K562 (cell line): Measurements from ENCODE around the gene POLR1A. TPM values are rescaled to one million over a fixed set of nuclear protein-coding genes. Genes with fewer than 3 reads are reported as not detected.

Experiments
- ATAC-seq: fragments of 200-7000 bp; cut with Tn5 transposase; 3 replicates; pipeline ENCODE4 v1.9.1; 2020; ENCODE audit warnings: moderate library complexity
- BruUV-seq: library from RNA; stranded (reverse); fragments of 400-500 nt; replicated peaks from 2 replicates; lab custom pipeline; 2021; lab: Mats Ljungman, UMichigan
- CTCF ChIA-PET: fragments of 300-600 bp; formaldehyde crosslinking; extraction: SDS; loops from one replicate; lab custom pipeline; 2021; ENCODE audit warnings: low intra/inter-chr PET ratio; lab: Yijun Ruan, JAX
- POLR2A ChIA-PET: fragments of 300-600, 350-650 bp; sonication (Branson Sonifier 250); formaldehyde crosslinking; extraction: SDS; loops from one replicate; lab custom pipeline; 2021; ENCODE audit warnings: antibody characterized with exemption, inconsistent platforms; lab: Yijun Ruan, JAX
- DNase-seq, 4 experiments: peaks; one replicate each; pipeline versions ENCODE4 v3.0.0 to v3.0.0-alpha.2; 2011 to 2018; ENCODE audit warnings: low spot score in 3 of 4, mixed read lengths in 3 of 4; ENCODE audit errors: extremely low read depth in 1 of 4
- FAIRE-seq: peaks from 2 replicates; lab custom pipeline; 2011; peaks lifted over from hg19 to GRCh38; lab: Jason Lieb, UNC
- H2AFZ ChIP-seq: 2 replicates; pipeline ENCODE4 v1.6.0; 2011; ENCODE audit warnings: low read depth, low read length, control low read depth, inconsistent platforms
- H3K27ac ChIP-seq: fragments of 200-600 bp; 3 replicates; pipeline ENCODE4 v1.8.0; 2011; ENCODE audit warnings: low read depth, mild to moderate bottlenecking, control low read depth, inconsistent platforms, low read length, moderate library complexity, mixed read lengths; ENCODE audit errors: extremely low read depth
- H3K27me3 ChIP-seq, 2 experiments: fragments of 300-600 bp in 1 of 2; 2 replicates in 1 of 2; 3 replicates in 1 of 2; pipeline versions ENCODE4 v1.6.0 to v1.8.0; 2011; ENCODE audit warnings: inconsistent platforms in 2 of 2, low read length in 2 of 2, mild to moderate bottlenecking in 1 of 2, mixed read lengths in 1 of 2, moderate library complexity in 1 of 2; ENCODE audit not compliant: control insufficient read depth in 2 of 2, insufficient read depth in 2 of 2
- H3K36me3 ChIP-seq: fragments of 300-600 bp; 3 replicates; pipeline ENCODE4 v1.8.0; 2011; ENCODE audit warnings: mild to moderate bottlenecking, low read length, inconsistent platforms; ENCODE audit not compliant: control insufficient read depth, insufficient read depth
- H3K4me1 ChIP-seq, 2 experiments: fragments of 200-600 bp in 1 of 2; replicated peaks in 1 of 2; 2 replicates in 1 of 2; 3 replicates in 1 of 2; pipeline versions ENCODE4 v1.5.1 to v1.8.0; 2011; ENCODE audit warnings: inconsistent platforms in 2 of 2, low read length in 2 of 2, mild to moderate bottlenecking in 1 of 2, mixed read lengths in 1 of 2, moderate library complexity in 1 of 2; ENCODE audit not compliant: control insufficient read depth in 2 of 2, insufficient read depth in 2 of 2
- H3K4me2 ChIP-seq: 2 replicates; pipeline ENCODE4 v1.6.1; 2011; ENCODE audit warnings: low read length, control low read depth, inconsistent platforms, mixed read lengths; ENCODE audit not compliant: insufficient read depth
- H3K4me3 ChIP-seq: fragments of 200-600 bp; sonication (generic), shearing (Covaris generic); 2 replicates; pipeline ENCODE4 v1.5.1; 2016; ENCODE audit warnings: control low read depth, inconsistent platforms
- H3K79me2 ChIP-seq: fragments of 200-600 bp; 3 replicates; pipeline ENCODE4 v1.8.0; 2011; ENCODE audit warnings: low read length, inconsistent platforms; ENCODE audit not compliant: control insufficient read depth, insufficient read depth
- H3K9ac ChIP-seq, 2 experiments: 2 replicates each; pipeline versions ENCODE4 v1.6.0 to v1.6.1; 2011; ENCODE audit warnings: low read depth in 2 of 2, low read length in 2 of 2, control low read depth in 1 of 2, inconsistent platforms in 1 of 2, mild to moderate bottlenecking in 1 of 2, mixed read lengths in 1 of 2; ENCODE audit not compliant: insufficient read depth in 1 of 2
- H3K9me1 ChIP-seq: one replicate; pipeline ENCODE4 v1.6.0; 2011; ENCODE audit warnings: inconsistent platforms, mild to moderate bottlenecking, low read length, moderate library complexity; ENCODE audit not compliant: control insufficient read depth, insufficient read depth
- H3K9me3 ChIP-seq: replicated peaks from 2 replicates; pipeline ENCODE4 v1.5.1; 2011; ENCODE audit warnings: low read depth, low read length, inconsistent platforms; ENCODE audit not compliant: control insufficient read depth, insufficient read depth
- H4K20me1 ChIP-seq: replicated peaks from 2 replicates; pipeline ENCODE4 v1.6.1; 2011; ENCODE audit warnings: low read length, inconsistent platforms, mixed read lengths; ENCODE audit not compliant: control insufficient read depth, insufficient read depth
- CEBPB ChIP-seq: fragments of 450-650 bp; IDR thresholded peaks from 2 replicates; pipeline ENCODE4 v1.6.1; 2016; ENCODE audit warnings: missing genetic modification characterization, missing compliant biosample characterization
- DNMT1 ChIP-seq: fragments of 450-650 bp; IDR thresholded peaks from 2 replicates; pipeline ENCODE4 v1.6.1; 2016; ENCODE audit warnings: antibody characterized with exemption, mild to moderate bottlenecking
- EWSR1 ChIP-seq: fragments of 450-650 bp; IDR thresholded peaks from 2 replicates; pipeline ENCODE4 v1.6.1; 2018; ENCODE audit warnings: borderline replicate concordance, mild to moderate bottlenecking, low read depth, moderate library complexity; ENCODE audit not compliant: partially characterized antibody
- HDAC3 ChIP-seq: fragments of 450-650 bp; IDR thresholded peaks from 2 replicates; pipeline ENCODE4 v1.6.1; 2018; ENCODE audit warnings: borderline replicate concordance, mild to moderate bottlenecking, moderate library complexity; ENCODE audit not compliant: partially characterized antibody
- KAT7 ChIP-seq: sonication (generic); formaldehyde crosslinking; IDR thresholded peaks from 2 replicates; pipeline ENCODE4 v1.8.0; 2022; ENCODE audit warnings: missing genetic modification reagents, mild to moderate bottlenecking, borderline replicate concordance
- MTA3 ChIP-seq: fragments of 450-650 bp; formaldehyde crosslinking; IDR thresholded peaks from 2 replicates; pipeline ENCODE4 v1.6.1; 2017; ENCODE audit warnings: mild to moderate bottlenecking, borderline replicate concordance
- POLR2AphosphoS2 ChIP-seq: IDR thresholded peaks from 2 replicates; pipeline ENCODE4 v1.6.1; 2012; ENCODE audit warnings: low read length, improper control_type of control experiment
- RFX5 ChIP-seq: IDR thresholded peaks from 2 replicates; pipeline ENCODE4 v1.6.1; 2011; ENCODE audit warnings: low read depth, mild to moderate bottlenecking, improper control_type of control experiment, low read length
- SNRNP70 ChIP-seq: fragments of 200-400 bp; formaldehyde crosslinking; optimal IDR thresholded peaks from 2 replicates; pipeline ENCODE3; 2017; ENCODE audit warnings: low read depth, low read length
- WGBS: fragments of 100-300 bp; shearing (Covaris generic); methylation state at CpG from one replicate; pipeline ENCODE4 v1.1.6; 2016; ENCODE audit warnings: low coverage, mixed read lengths; ENCODE audit not compliant: insufficient coverage; ENCODE audit errors: missing lambda C conversion rate; 5-methylcytosine and 5-hydroxymethylcytosine counted together
- in situ Hi-C: fragments of 300-500 bp; cut with MboI; formaldehyde crosslinking; loops from 4 replicates; pipeline ENCODE4 v1.15.0; 2018; ENCODE audit warnings: inconsistent platforms, mixed read lengths
- intact Hi-C: fragments of 100-400 bp; cut with micrococcal nuclease; formaldehyde crosslinking; loops from 2 replicates; pipeline ENCODE4 v1.14.2; 2022
- polyA plus RNA-seq, 8 experiments: library from polyadenylated mRNA; depleted of rRNA in 4 of 8; stranded (reverse) in 5 of 8; unstranded in 3 of 8; fragments of >200 nt; fragmentation: Nextera tagmentation in 2 of 8; fragmentation: Illumina TruSeq in 1 of 8; extraction: Ambion mirVana in 2 of 8; extraction: Trizol in 1 of 8; gene quantifications; 2 replicates each; pipeline versions ENCODE4 v1.2.1 to v1.2.3, GENCODE V29; 2011 to 2014; ENCODE audit warnings: inconsistent platforms in 1 of 8, missing spikeins in 1 of 8
- total RNA-seq, 7 experiments: library from RNA; depleted of rRNA in 6 of 7; stranded (reverse); fragments of >200 nt in 6 of 7; fragmentation: Illumina TruSeq in 2 of 7; extraction: Trizol in 2 of 7; gene quantifications; 2 replicates each; pipeline versions ENCODE4 v1.2.1 to v1.2.3, GENCODE V29; 2011 to 2021; ENCODE audit warnings: low replicate concordance in 1 of 7

Gene POLR1A
- total and polyA plus RNA-seq, 9 of the 15 experiments (the other 6 are each of a cell fraction or from before 2014, with no cell fraction given): 3.0 to 72.1 (median 21.8) TPM

GRCh38 chr2:86143307-86143706 lies 37.6 kb upstream of the POLR1A start:
- Histone ChIP-seq H3K4me2 (no peak overlapping the region), H3K4me3 (no peak overlapping the region), H3K9me1 (no peaks in the 10 kb centered on the region), H3K27ac (no peak overlapping the region), H2AFZ (no peak overlapping the region), H3K9ac (no peak overlapping the region), H3K27me3 (no peaks in the 10 kb centered on the region), H3K4me1 (no peaks in the 10 kb centered on the region), H4K20me1 (no peaks in the 10 kb centered on the region), H3K9me3 (no peaks in the 10 kb centered on the region), H3K36me3 (peaks cover 92% of the 10 kb centered on the region), H3K79me2 (no peaks in the 10 kb centered on the region)
- TF ChIP-seq CEBPB (tag) (peak; percentile 58; the same call in 1 of the 2 replicates), SNRNP70 (no peak), RFX5 (no peak), EWSR1 (no peak), KAT7 (CRISPR knock-in tag) (no peak), MTA3 (no peak), DNMT1 (no peak), HDAC3 (no peak), POLR2AphosphoS2 (peak; percentile 80)
- DNase-seq: no peak
- no peak for FAIRE-seq
- BruUV-seq: no TSS peak
- WGBS: 87% methylated on average over 6 of the region's 6 CpGs
- in situ Hi-C loops: no loop called here
- intact Hi-C loops: no loop called here
- ATAC-seq: peak; percentile 31; the same call in 2 of the 3 replicates
- ChIA-PET CTCF (no interaction called here), POLR2A (interaction anchor here (0.6 to 1.2 kb wide), 5 partner anchors 14 to 72 kb away, joined by 3 to 4 read pairs (median 3); no protein-coding TSS in a partner anchor)
